GM19193 (cell line): ENCODE results near the gene CCNL1.

Experiments
- POLR2A ChIP-seq: IDR thresholded peaks from 4 replicates; pipeline ENCODE4 v1.6.1; 2011; ENCODE audit not compliant: insufficient read depth, insufficient read length; ENCODE audit errors: extremely low read depth

CCNL1 gene

DNA sequence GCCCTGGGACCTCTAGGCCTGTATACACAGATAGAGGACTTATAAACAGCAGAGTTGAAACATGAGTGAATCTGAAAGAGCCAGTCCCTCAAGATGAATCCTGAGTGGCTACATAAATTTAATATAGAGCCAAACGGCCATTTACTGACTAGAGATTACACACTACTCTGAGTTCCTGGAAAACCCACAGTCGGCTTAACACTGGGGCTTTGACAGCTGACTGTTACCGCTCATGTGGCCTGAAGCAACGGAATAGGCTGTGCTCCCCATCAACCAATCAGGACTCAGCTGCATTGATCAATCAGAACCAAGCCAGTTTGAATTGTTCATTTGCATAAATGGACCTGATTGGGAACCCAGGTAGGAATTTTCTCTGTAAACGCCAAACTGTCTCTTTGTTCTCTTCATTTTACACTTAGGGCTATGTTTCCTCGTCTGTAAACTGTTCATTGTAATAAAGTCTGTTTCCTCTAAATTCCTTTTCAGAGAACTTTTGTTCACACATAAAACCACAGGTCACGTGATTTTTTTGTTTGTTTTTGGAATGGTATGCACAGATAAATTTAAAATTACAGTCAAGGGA lies 40.5 kb downstream of the CCNL1 start:
- no peak for TF ChIP-seq POLR2A

- no peak for TF ChIP-seq POLR2A
Measured at GRCh38 chr3:157117875-157118654, 41.9 kb downstream of the CCNL1 start.

DNA sequence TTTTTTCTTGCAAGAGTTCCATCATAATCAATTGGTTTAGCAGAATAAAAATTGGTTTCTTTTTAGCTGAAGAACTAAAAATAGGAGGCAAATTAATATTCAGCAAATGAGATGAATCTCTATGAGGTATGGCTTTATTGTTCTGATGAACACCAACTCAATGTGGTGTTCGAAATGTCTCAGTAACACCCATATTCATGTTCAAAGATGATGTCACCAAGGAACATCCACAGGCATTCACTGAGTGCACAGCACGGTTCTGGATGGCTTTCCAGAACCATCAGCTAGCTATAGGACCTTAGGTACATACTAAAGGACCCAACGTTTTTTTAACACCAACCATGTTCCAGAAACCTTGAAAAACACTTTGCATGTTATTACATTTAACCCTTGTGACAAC lies 42.7 kb downstream of the CCNL1 start:
- no peak for TF ChIP-seq POLR2A

- no peak for TF ChIP-seq POLR2A
Measured at GRCh38 chr3:157116017-157116416, 43.9 kb downstream of the CCNL1 start.

GRCh38 chr3:157115069-157116006 lies 44.6 kb downstream of the CCNL1 start:
- TF ChIP-seq POLR2A, result no peak

- no peak for TF ChIP-seq POLR2A
Measured at GRCh38 chr3:157113832-157114505, 46.0 kb downstream of the CCNL1 start.

GRCh38 chr3:157112536-157112935 lies 47.4 kb downstream of the CCNL1 start:
- no peak for TF ChIP-seq POLR2A

GRCh38 chr3:157111518-157111917 lies 48.4 kb downstream of the CCNL1 start:
- TF ChIP-seq POLR2A, result no peak

DNA sequence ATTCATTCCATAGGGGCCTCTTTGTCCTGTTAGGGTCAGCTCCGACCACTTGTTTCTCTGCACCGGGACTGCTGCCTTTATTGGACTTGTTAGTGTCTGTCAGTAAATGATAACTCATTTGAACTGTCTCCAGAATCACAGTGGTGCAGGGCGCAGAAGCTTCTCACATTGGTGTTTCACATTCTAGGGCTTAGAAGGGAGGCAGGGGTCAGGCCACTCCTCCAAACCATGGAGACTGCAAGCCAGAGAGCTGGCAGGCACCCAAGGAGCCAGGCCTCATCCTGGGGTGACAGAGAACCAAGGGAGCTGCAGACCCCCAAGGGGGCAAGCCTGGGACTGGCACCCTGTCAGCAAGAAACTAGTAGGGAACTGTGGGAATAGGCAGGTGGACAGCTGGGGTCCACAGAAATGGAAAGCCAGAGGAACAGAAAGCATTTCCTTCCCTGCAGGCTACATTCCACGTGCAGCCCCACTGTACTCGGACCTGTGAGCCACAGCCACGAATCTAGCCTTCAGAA lies 49.1 kb downstream of the CCNL1 start:
- no peak for TF ChIP-seq POLR2A

DNA sequence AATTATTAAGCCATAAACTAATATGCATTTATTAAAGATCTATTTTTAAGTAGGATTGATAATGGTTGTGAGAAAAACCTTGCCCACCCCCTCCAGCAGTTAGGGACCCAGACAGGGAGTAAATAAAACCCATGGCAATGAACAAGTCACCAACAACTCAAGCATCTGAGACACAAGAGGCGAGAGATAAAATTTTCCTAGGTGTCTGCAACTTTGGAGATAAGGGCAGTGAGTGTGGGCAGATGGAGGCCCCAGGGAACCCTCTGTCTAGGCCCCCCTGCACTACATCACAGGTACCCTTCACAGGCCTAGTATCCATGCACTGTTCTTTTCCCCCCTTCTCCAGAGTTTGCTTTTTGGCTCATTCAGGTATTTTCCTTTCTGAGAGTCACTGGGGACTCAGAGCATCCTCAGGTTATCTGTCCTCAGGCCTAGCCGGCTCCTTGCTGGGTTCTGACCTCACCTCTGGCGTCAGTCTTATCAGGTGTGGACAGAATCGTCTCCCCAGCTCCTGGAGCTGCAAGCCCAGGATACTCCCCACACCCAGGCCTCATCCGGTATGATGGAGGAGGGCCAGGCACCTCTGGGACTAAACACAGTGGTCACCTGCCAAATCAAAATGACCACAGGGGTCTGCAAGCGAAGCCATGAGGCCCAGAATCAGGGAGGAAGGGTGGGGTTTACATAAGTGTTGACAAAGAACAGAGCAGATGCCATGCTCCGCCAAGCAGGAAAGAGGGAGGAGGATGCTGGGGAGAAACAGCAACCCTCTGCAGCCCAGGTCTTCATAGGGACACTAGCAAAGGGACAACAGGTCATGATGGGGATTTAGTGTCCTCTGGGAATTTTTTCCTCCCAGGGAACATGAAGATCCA lies 50.4 kb downstream of the CCNL1 start:
- no peak for TF ChIP-seq POLR2A

DNA sequence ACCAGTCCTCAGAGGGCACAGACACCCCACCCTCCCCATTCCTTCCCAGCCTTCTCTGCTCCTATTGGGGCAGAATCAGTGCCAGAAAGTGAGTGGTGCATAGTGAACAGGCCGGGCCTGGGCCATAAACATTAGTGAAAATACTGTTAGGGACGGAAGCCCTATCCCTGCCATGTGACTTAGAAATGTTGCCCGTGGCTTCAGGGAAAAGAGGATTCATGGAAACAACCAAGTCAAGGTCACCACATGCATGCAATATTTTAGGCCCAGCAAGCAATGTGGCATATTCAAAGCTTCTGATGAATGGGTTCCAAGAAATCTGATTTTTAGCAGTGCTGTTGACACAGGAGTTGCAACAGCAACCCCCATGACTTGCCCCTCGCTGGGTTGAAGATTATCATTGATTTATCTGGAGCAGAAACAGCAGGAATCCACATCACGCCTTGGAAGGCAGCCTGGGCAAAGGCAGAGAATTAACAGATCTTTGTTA lies 52.3 kb downstream of the CCNL1 start:
- TF ChIP-seq POLR2A, result no peak

DNA sequence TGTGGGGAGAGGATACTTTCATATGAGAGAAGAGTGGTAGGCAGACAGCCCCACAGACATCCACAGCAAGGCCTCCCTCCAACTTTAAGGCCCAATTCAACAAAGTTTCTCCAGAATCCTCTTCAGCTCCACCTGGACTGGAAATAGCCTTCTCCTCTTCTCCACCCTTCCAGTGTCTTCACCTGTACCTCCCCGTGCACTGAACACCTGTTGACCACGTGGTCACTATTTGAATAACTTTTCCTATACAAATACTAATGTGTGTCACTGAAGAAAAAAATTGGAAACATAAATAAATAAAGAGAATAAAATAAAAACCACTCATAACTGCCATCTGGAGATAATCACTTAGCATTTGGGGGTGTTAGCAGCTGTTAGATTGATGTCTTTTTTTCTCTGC lies 52.9 kb downstream of the CCNL1 start:
- no peak for TF ChIP-seq POLR2A

DNA sequence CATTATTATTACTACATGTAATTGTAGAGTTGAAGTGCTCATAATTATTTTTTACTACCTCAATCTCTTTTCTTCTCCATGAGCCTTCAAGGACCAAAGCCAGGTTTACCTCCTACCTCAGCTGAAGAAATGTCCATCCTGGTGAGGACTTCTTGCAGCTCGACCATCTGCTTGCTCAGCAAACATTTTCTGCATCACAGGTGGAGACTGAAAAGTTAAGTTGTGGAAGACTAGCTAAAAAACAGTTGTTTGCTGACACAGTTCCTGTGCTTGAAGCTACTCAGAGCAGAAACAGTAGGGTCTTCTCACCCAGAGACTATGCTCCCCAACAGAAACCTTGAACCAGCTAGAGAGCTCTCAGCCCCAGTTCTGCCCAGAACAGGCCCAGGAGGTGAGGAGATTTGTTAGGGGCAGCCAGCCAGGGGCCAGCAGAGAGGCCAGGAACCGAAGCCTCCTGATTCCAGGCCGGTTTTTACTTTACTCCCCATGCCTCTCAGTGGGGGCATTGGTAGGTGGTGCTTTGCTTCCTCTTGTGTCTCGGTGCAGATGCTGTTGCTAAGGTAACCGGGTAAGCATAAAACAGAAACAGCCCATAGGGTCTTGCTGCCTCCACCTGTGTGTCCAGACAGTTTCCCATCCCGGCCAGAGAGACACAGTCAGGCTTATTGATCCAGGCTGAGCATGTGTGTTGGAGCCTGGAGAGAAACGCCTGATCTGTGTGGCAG lies 54.9 kb downstream of the CCNL1 start:
- no peak for TF ChIP-seq POLR2A
